ENCODE measurements around the gene KCNG4.

- TF ChIP-seq CTCF (IDR thresholded peaks at IDR 0.05 in 2 of 3, conservative IDR thresholded peaks at IDR 0.05 in 1 of 3; ENCODE audit: borderline replicate concordance in 1 of 3, insufficient read depth in 1 of 3, low read depth in 2 of 3, low read length in 2 of 3) = no peak
- no peak for TF ChIP-seq POLR2A (IDR thresholded peaks at IDR 0.05; ENCODE audit: borderline replicate concordance, extremely low read depth, insufficient read depth, insufficient read length)
- TF ChIP-seq SP1 (IDR thresholded peaks at IDR 0.05; ENCODE audit: low read depth) = no peak
- TF ChIP-seq EZH2 (IDR thresholded peaks at IDR 0.05) = no peak
- TF ChIP-seq CEBPB (IDR thresholded peaks at IDR 0.05; ENCODE audit: low read depth) = no peak
- TF ChIP-seq TCF7L2 (IDR thresholded peaks at IDR 0.05; ENCODE audit: borderline replicate concordance, extremely low read depth, insufficient read depth, insufficient read length) = no peak
- TF ChIP-seq REST (IDR thresholded peaks at IDR 0.05; ENCODE audit: low read depth) = no peak
- no peak for TF ChIP-seq MAX (IDR thresholded peaks at IDR 0.05)
- no peak for TF ChIP-seq ZNF274 (IDR thresholded peaks at IDR 0.05; ENCODE audit: low read depth, low read length)
These were observed 65.4 kb downstream of the KCNG4 start for GRCh38 chr16:84174396-84174795.

All from HCT116 (cell line).